Retinal pigment epithelial cell (primary cell): Measurements from ENCODE around the gene CCND2.
A peak's percentile ranks its signal among the peaks of the same experiment; 100 is the strongest.

ENCODE experiments used
- DNase-seq: peaks from one replicate; pipeline ENCODE4 v3.0.0-alpha.2; 2010; ENCODE audit warnings: low read depth
- H3K4me3 ChIP-seq: 2 replicates; pipeline ENCODE4 v1.5.1; 2011; ENCODE audit warnings: mild to moderate bottlenecking, low read length, control low read depth, moderate library complexity
- CTCF ChIP-seq: conservative IDR thresholded peaks from 2 replicates; pipeline ENCODE4 v1.5.1; 2011; ENCODE audit warnings: low read depth, low read length, control low read depth, inconsistent platforms

The CCND2 gene

GRCh38 chr12:4268329-4269181 lies 5.0 kb upstream of the CCND2 start:
- no peak for DNase-seq
- H3K4me3 ChIP-seq, result peak overlapping the region; percentile 45
- no peak for TF ChIP-seq CTCF

- peak overlapping the region; percentile 34 for H3K4me3 ChIP-seq
- TF ChIP-seq CTCF, result peak; percentile 9
- DNase-seq, result no peak
Observed at GRCh38 chr12:4269279-4269991, 4.1 kb upstream of the CCND2 start.

GRCh38 chr12:4270016-4270830 lies 3.3 kb upstream of the CCND2 start:
- H3K4me3 ChIP-seq, result no peak overlapping the region
- TF ChIP-seq CTCF, result no peak
- no peak for DNase-seq

- no peak for TF ChIP-seq CTCF
- H3K4me3 ChIP-seq, result peak overlapping the region; percentile 46
- no peak for DNase-seq
Observed at GRCh38 chr12:4270831-4271716, 2.5 kb upstream of the CCND2 start.

- H3K4me3 ChIP-seq, result peak overlapping the region; percentile 46
- no peak for DNase-seq
- TF ChIP-seq CTCF, result no peak
Observed at GRCh38 chr12:4271717-4272423, 1.7 kb upstream of the CCND2 start.
